ENCODE data around the gene METTL1.

The METTL1 gene

GRCh38 chr12:57727758-57728395 is 44.0 kb downstream of the METTL1 start:
- no peak overlapping the region for H3K27ac ChIP-seq (ENCODE audit: low read depth, low read length, severe bottlenecking)
- no peaks in the 10 kb centered on the region for H3K36me3 ChIP-seq (ENCODE audit: control insufficient read depth, insufficient read depth, low read length)
- 27 to 32% methylated on average over 17 to 18 of the region's 21 CpGs for WGBS, 2 experiments (ENCODE audit: insufficient coverage in 2 of 2)
- no peaks in the 10 kb centered on the region for H3K4me1 ChIP-seq (ENCODE audit: control insufficient read depth, insufficient read depth, low read length, poor library complexity, severe bottlenecking)
- H3K9me3 ChIP-seq (ENCODE audit: control insufficient read depth, low read length), result no peaks in the 10 kb centered on the region
- H3K4me3 ChIP-seq (ENCODE audit: extremely low read depth, insufficient read depth, low read length, poor library complexity, severe bottlenecking), result no peak overlapping the region

- Histone ChIP-seq H3K4me1 (ENCODE audit: control insufficient read depth, insufficient read depth, low read length, poor library complexity, severe bottlenecking) (no peaks in the 10 kb centered on the region), H3K4me3 (ENCODE audit: extremely low read depth, insufficient read depth, low read length, poor library complexity, severe bottlenecking) (peak overlapping the region; percentile 46), H3K9me3 (ENCODE audit: control insufficient read depth, low read length) (no peaks in the 10 kb centered on the region), H3K27ac (ENCODE audit: low read depth, low read length, severe bottlenecking) (no peak overlapping the region), H3K36me3 (ENCODE audit: control insufficient read depth, insufficient read depth, low read length) (no peaks in the 10 kb centered on the region)
- 11 to 13% methylated on average over 60 to 71 of the region's 76 CpGs for WGBS, 2 experiments (ENCODE audit: insufficient coverage in 2 of 2)
Observed at GRCh38 chr12:57726884-57727757, 44.8 kb downstream of the METTL1 start.

- no peaks in the 10 kb centered on the region for H3K9me3 ChIP-seq (ENCODE audit: control insufficient read depth, low read length)
- peak overlapping the region; percentile 46 for H3K4me3 ChIP-seq (ENCODE audit: extremely low read depth, insufficient read depth, low read length, poor library complexity, severe bottlenecking)
- no peak overlapping the region for H3K27ac ChIP-seq (ENCODE audit: low read depth, low read length, severe bottlenecking)
- H3K36me3 ChIP-seq (ENCODE audit: control insufficient read depth, insufficient read depth, low read length), result no peaks in the 10 kb centered on the region
- H3K4me1 ChIP-seq (ENCODE audit: control insufficient read depth, insufficient read depth, low read length, poor library complexity, severe bottlenecking), result no peaks in the 10 kb centered on the region
- WGBS, 2 experiments (ENCODE audit: insufficient coverage in 2 of 2), result 1 to 3% methylated on average over 52 of the region's 79 CpGs
Observed at GRCh38 chr12:57726151-57726883, 45.6 kb downstream of the METTL1 start.

GRCh38 chr12:57725851-57726150 is 46.1 kb downstream of the METTL1 start:
- Histone ChIP-seq H3K27ac (ENCODE audit: low read depth, low read length, severe bottlenecking) (no peak overlapping the region), H3K4me3 (ENCODE audit: extremely low read depth, insufficient read depth, low read length, poor library complexity, severe bottlenecking) (peak overlapping the region; percentile 46)

GRCh38 chr12:57724936-57725740 is 46.8 kb downstream of the METTL1 start:
- 75% methylated on average over 1 of the region's 11 CpGs for WGBS, 2 experiments (ENCODE audit: insufficient coverage in 2 of 2)
- H3K36me3 ChIP-seq (ENCODE audit: control insufficient read depth, insufficient read depth, low read length), result peaks cover 9% of the 10 kb centered on the region
- H3K9me3 ChIP-seq (ENCODE audit: control insufficient read depth, low read length), result no peaks in the 10 kb centered on the region
- no peak overlapping the region for H3K27ac ChIP-seq (ENCODE audit: low read depth, low read length, severe bottlenecking)
- no peak overlapping the region for H3K4me3 ChIP-seq (ENCODE audit: extremely low read depth, insufficient read depth, low read length, poor library complexity, severe bottlenecking)
- no peaks in the 10 kb centered on the region for H3K4me1 ChIP-seq (ENCODE audit: control insufficient read depth, insufficient read depth, low read length, poor library complexity, severe bottlenecking)

More at GRCh38 chr12:57725851-57726150, 46.1 kb downstream of the METTL1 start:
- Histone ChIP-seq H3K36me3 (ENCODE audit: control insufficient read depth, insufficient read depth, low read length) (peaks cover 2% of the 10 kb centered on the region), H3K4me1 (ENCODE audit: control insufficient read depth, insufficient read depth, low read length, poor library complexity, severe bottlenecking) (no peaks in the 10 kb centered on the region), H3K9me3 (ENCODE audit: control insufficient read depth, low read length) (no peaks in the 10 kb centered on the region)
- 3 to 11% methylated on average over 5 to 9 of the region's 10 CpGs for WGBS, 2 experiments (ENCODE audit: insufficient coverage in 2 of 2)

GRCh38 chr12:57724003-57724935 is 47.6 kb downstream of the METTL1 start:
- H3K36me3 ChIP-seq (ENCODE audit: control insufficient read depth, insufficient read depth, low read length), result peaks cover 16% of the 10 kb centered on the region
- no peaks in the 10 kb centered on the region for H3K4me1 ChIP-seq (ENCODE audit: control insufficient read depth, insufficient read depth, low read length, poor library complexity, severe bottlenecking)
- 72 to 86% methylated on average over 10 to 11 of the region's 12 CpGs for WGBS, 2 experiments (ENCODE audit: insufficient coverage in 2 of 2)
- no peak overlapping the region for H3K4me3 ChIP-seq (ENCODE audit: extremely low read depth, insufficient read depth, low read length, poor library complexity, severe bottlenecking)
- no peak overlapping the region for H3K27ac ChIP-seq (ENCODE audit: low read depth, low read length, severe bottlenecking)
- no peaks in the 10 kb centered on the region for H3K9me3 ChIP-seq (ENCODE audit: control insufficient read depth, low read length)

GRCh38 chr12:57723630-57723962 is 48.3 kb downstream of the METTL1 start:
- Histone ChIP-seq H3K4me1 (ENCODE audit: control insufficient read depth, insufficient read depth, low read length, poor library complexity, severe bottlenecking) (no peaks in the 10 kb centered on the region), H3K27ac (ENCODE audit: low read depth, low read length, severe bottlenecking) (no peak overlapping the region), H3K9me3 (ENCODE audit: control insufficient read depth, low read length) (no peaks in the 10 kb centered on the region), H3K36me3 (ENCODE audit: control insufficient read depth, insufficient read depth, low read length) (peaks cover 23% of the 10 kb centered on the region), H3K4me3 (ENCODE audit: extremely low read depth, insufficient read depth, low read length, poor library complexity, severe bottlenecking) (no peak overlapping the region)
- no CpG with 5 or more reads among the region's 2 CpGs for WGBS, 2 experiments (ENCODE audit: insufficient coverage in 2 of 2)

GRCh38 chr12:57722716-57723629 is 48.9 kb downstream of the METTL1 start:
- Histone ChIP-seq H3K27ac (ENCODE audit: low read depth, low read length, severe bottlenecking) (no peak overlapping the region), H3K4me1 (ENCODE audit: control insufficient read depth, insufficient read depth, low read length, poor library complexity, severe bottlenecking) (no peaks in the 10 kb centered on the region), H3K4me3 (ENCODE audit: extremely low read depth, insufficient read depth, low read length, poor library complexity, severe bottlenecking) (no peak overlapping the region), H3K36me3 (ENCODE audit: control insufficient read depth, insufficient read depth, low read length) (peaks cover 29% of the 10 kb centered on the region), H3K9me3 (ENCODE audit: control insufficient read depth, low read length) (no peaks in the 10 kb centered on the region)
- WGBS, 2 experiments (ENCODE audit: insufficient coverage in 2 of 2), result 65 to 75% methylated on average over 7 to 9 of the region's 11 CpGs
